Endothelial cell (in vitro differentiated cells): Measurements from ENCODE around the gene CSRP3. TPM values are rescaled to one million over a fixed set of nuclear protein-coding genes. Genes with fewer than 3 reads are reported as not detected.

Experiments
- DNase-seq: peaks from one replicate; pipeline ENCODE4 v3.0.0; 2021; ENCODE audit warnings: low spot score
- H3K27ac Mint-ChIP-seq: one replicate; pipeline ENCODE4 v1.8.0; 2021; ENCODE audit warnings: mixed read lengths, inconsistent platforms; ENCODE audit not compliant: unreplicated experiment
- H3K27me3 Mint-ChIP-seq: one replicate; pipeline ENCODE4 v1.8.0; 2021; ENCODE audit warnings: mild to moderate bottlenecking, moderate library complexity, mixed read lengths, inconsistent platforms; ENCODE audit not compliant: unreplicated experiment
- H3K36me3 Mint-ChIP-seq: one replicate; pipeline ENCODE4 v1.8.0; 2021; ENCODE audit warnings: mild to moderate bottlenecking, low read depth, mixed read lengths, inconsistent platforms; ENCODE audit not compliant: unreplicated experiment
- H3K4me1 Mint-ChIP-seq: one replicate; pipeline ENCODE4 v1.8.0; 2021; ENCODE audit warnings: mild to moderate bottlenecking, mixed read lengths, inconsistent platforms; ENCODE audit not compliant: unreplicated experiment
- H3K4me3 Mint-ChIP-seq: one replicate; pipeline ENCODE4 v1.8.0; 2021; ENCODE audit warnings: mild to moderate bottlenecking, mixed read lengths, inconsistent platforms; ENCODE audit not compliant: unreplicated experiment
- H3K9me3 Mint-ChIP-seq: one replicate; pipeline ENCODE4 v1.8.0; 2021; ENCODE audit warnings: mixed read lengths, inconsistent platforms; ENCODE audit not compliant: unreplicated experiment
- total RNA-seq: library from RNA; stranded (reverse); fragmentation: NEBNext Ultra II Directional; extraction: Animal tissue kit (Norgen Biotek cat#: 25700); gene quantifications from one replicate; pipeline ENCODE4 v1.2.1, GENCODE V29; 2021; ENCODE audit not compliant: unreplicated experiment
- TF ChIP-seq, protein P1 (sequence below): fragments of 200-600 bp; sonication (generic); IDR thresholded peaks from one replicate; pipeline ENCODE4 v1.5.0; 2021; ENCODE audit warnings: antibody characterized with exemption; ENCODE audit not compliant: unreplicated experiment

The CSRP3 gene
- total RNA-seq, 1 donor from 2014 or later, result not detected

DNA sequence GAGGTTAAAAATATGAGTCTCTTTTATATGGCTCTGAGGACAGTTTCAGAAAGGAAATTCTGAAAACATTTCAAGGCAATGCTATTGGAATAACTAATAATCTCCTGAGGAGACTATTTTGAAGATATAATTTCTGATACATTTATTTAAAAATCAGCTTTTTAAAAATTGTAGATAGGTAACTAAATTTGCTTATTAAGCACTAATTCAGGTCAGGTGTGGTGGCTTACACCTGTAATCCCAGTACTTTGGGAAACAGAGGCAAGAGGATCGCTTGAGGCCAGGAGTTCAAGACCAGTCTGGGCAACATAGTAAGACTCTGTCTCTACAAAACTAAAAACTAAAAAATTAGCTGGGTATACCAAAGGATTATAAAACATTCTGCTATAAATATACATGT, 67.8 kb downstream of the CSRP3 start:
- H3K9me3 Mint-ChIP-seq, result peaks cover 13% of the 10 kb centered on the region
- TF ChIP-seq, protein P1, sequence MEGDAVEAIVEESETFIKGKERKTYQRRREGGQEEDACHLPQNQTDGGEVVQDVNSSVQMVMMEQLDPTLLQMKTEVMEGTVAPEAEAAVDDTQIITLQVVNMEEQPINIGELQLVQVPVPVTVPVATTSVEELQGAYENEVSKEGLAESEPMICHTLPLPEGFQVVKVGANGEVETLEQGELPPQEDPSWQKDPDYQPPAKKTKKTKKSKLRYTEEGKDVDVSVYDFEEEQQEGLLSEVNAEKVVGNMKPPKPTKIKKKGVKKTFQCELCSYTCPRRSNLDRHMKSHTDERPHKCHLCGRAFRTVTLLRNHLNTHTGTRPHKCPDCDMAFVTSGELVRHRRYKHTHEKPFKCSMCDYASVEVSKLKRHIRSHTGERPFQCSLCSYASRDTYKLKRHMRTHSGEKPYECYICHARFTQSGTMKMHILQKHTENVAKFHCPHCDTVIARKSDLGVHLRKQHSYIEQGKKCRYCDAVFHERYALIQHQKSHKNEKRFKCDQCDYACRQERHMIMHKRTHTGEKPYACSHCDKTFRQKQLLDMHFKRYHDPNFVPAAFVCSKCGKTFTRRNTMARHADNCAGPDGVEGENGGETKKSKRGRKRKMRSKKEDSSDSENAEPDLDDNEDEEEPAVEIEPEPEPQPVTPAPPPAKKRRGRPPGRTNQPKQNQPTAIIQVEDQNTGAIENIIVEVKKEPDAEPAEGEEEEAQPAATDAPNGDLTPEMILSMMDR, result no peak

More for the DNA sequence above, 67.8 kb downstream of the CSRP3 start:
- no peaks in the 10 kb centered on the region for H3K4me1 Mint-ChIP-seq
- no peak overlapping the region for H3K27ac Mint-ChIP-seq
- peak overlapping the region; percentile 62 for H3K4me3 Mint-ChIP-seq
- peaks cover 26% of the 10 kb centered on the region for H3K36me3 Mint-ChIP-seq
- peaks cover 1% of the 10 kb centered on the region for H3K27me3 Mint-ChIP-seq
- DNase-seq, result no peak

Other genes starting within 250 kb of the CSRP3 start
- 0.51 TPM for gene MRGPRX2, start 141.3 kb downstream of the CSRP3 start, total RNA-seq
- gene ZDHHC13, start 84.8 kb downstream of the CSRP3 start, total RNA-seq, result 18.2 TPM
- 0.92 TPM for gene E2F8, start 39.0 kb upstream of the CSRP3 start, total RNA-seq